Upper lobe of left lung (tissue), 4 donors: Measurements from ENCODE around the gene MARCO.

Experiments used
- CTCF ChIP-seq, 6 experiments: fragments of 450-650 bp in 4 of 6; fragments of 200-600 bp in 2 of 6; sonication (generic) in 2 of 6; IDR thresholded peaks; one replicate each; pipeline ENCODE4 v1.5.1; 2016 to 2019; ENCODE audit warnings: antibody characterized with exemption in 6 of 6
- EP300 ChIP-seq, 4 donors: sonication (generic); formaldehyde crosslinking; IDR thresholded peaks; one replicate each; pipeline ENCODE4 v1.5.1; 2017; ENCODE audit warnings: antibody characterized with exemption in 4 of 4, control low read depth in 2 of 4
- POLR2A ChIP-seq, 4 donors: fragments of 450-650 bp; IDR thresholded peaks; one replicate each; pipeline ENCODE4 v1.5.1; 2016 to 2017; ENCODE audit warnings: antibody characterized with exemption in 4 of 4, mild to moderate bottlenecking in 2 of 4
- POLR2AphosphoS5 ChIP-seq, 2 donors: sonication (generic); formaldehyde crosslinking; IDR thresholded peaks; one replicate each; pipeline ENCODE4 v1.5.1; 2017; ENCODE audit warnings: antibody characterized with exemption in 2 of 2

GRCh38 chr2:118922254-118922653 lies 19.7 kb upstream of the MARCO start:
- no peak for TF ChIP-seq CTCF (IDR thresholded peaks at IDR 0.05)
- TF ChIP-seq POLR2A (IDR thresholded peaks at IDR 0.05), result no peak
- TF ChIP-seq EP300 (IDR thresholded peaks at IDR 0.05), result no peak
- TF ChIP-seq POLR2AphosphoS5 (IDR thresholded peaks at IDR 0.05), result no peak
